Vagina (tissue), 2 donors: ENCODE measurements around the gene TMEM176A. TPM values are rescaled to one million over a fixed set of nuclear protein-coding genes. Genes with fewer than 3 reads are reported as not detected.

ENCODE experiments used
- DNase-seq, 2 donors: peaks; one replicate each; pipeline ENCODE4 v3.0.0-alpha.2; 2017; ENCODE audit errors: extremely low spot score in 2 of 2
- H3K27ac ChIP-seq: fragments of 200-600 bp; sonication (generic); one replicate; pipeline ENCODE4 v1.5.1; 2019
- H3K27me3 ChIP-seq: fragments of 200-600 bp; sonication (generic); one replicate; pipeline ENCODE4 v1.5.1; 2019
- H3K36me3 ChIP-seq, 2 donors: fragments of 200-600 bp; sonication (generic); one replicate each; pipeline ENCODE4 v1.5.1; 2017 to 2019
- H3K4me1 ChIP-seq: fragments of 200-600 bp; sonication (generic); one replicate; pipeline ENCODE4 v1.5.1; 2019
- H3K4me3 ChIP-seq, 2 donors: fragments of 200-600 bp; sonication (generic); 1 replicate in 1 of 2; 2 replicates in 1 of 2; pipeline ENCODE4 v1.5.1; 2016 to 2019
- H3K9me3 ChIP-seq: fragments of 200-600 bp; sonication (generic); one replicate; pipeline ENCODE4 v1.5.1; 2019
- CTCF ChIP-seq, 3 experiments: fragments of 450-650 bp in 2 of 3; fragments of 200-600 bp in 1 of 3; sonication (generic) in 1 of 3; IDR thresholded peaks; one replicate each; pipeline ENCODE4 v1.5.1; 2017 to 2019; ENCODE audit warnings: antibody characterized with exemption in 3 of 3, mild to moderate bottlenecking in 2 of 3, moderate library complexity in 2 of 3
- POLR2A ChIP-seq, 2 donors: fragments of 450-650 bp; IDR thresholded peaks; one replicate each; pipeline ENCODE4 v1.6.1; 2017; ENCODE audit warnings: antibody characterized with exemption in 2 of 2, mild to moderate bottlenecking in 2 of 2, moderate library complexity in 2 of 2
- POLR2AphosphoS5 ChIP-seq, 2 donors: sonication (generic); formaldehyde crosslinking; IDR thresholded peaks; one replicate each; pipeline ENCODE4 v1.9.0; 2017; ENCODE audit warnings: antibody characterized with exemption in 2 of 2, mild to moderate bottlenecking in 2 of 2, low read depth in 1 of 2; ENCODE audit not compliant: insufficient read depth in 1 of 2
- intact Hi-C: fragments of 100-400 bp; cut with DNase I; formaldehyde crosslinking; loops from one replicate; pipeline ENCODE4 v1.15.1; 2023
- total RNA-seq: library from RNA; depleted of rRNA; stranded (reverse); fragments of >200 nt; gene quantifications from one replicate; pipeline ENCODE4 v1.2.3, GENCODE V29; 2016

Gene TMEM176A
- total RNA-seq, 1 donor from 2014 or later: 43.7 TPM

GRCh38 chr7:150849204-150849775 lies 48.7 kb downstream of the TMEM176A start:
- no peak overlapping the region for H3K4me3 ChIP-seq
- peak; percentile 56 to 72 for DNase-seq
- TF ChIP-seq CTCF (IDR thresholded peaks at IDR 0.05) (no peak), POLR2AphosphoS5 (IDR thresholded peaks at IDR 0.05; ENCODE audit: insufficient read depth in 1 of 2, low read depth in 1 of 2) (no peak), POLR2A (IDR thresholded peaks at IDR 0.05) (no peak)
- peaks cover 15% of the 10 kb centered on the region for H3K4me1 ChIP-seq
- intact Hi-C loops: loop anchor here (5.0 kb wide), 1 partner anchor 497 kb away; no protein-coding TSS in a partner anchor
- no peak overlapping the region for H3K27ac ChIP-seq
- H3K27me3 ChIP-seq: no peaks in the 10 kb centered on the region
- H3K9me3 ChIP-seq: no peaks in the 10 kb centered on the region
- H3K36me3 ChIP-seq: no peaks in the 10 kb centered on the region

DNA sequence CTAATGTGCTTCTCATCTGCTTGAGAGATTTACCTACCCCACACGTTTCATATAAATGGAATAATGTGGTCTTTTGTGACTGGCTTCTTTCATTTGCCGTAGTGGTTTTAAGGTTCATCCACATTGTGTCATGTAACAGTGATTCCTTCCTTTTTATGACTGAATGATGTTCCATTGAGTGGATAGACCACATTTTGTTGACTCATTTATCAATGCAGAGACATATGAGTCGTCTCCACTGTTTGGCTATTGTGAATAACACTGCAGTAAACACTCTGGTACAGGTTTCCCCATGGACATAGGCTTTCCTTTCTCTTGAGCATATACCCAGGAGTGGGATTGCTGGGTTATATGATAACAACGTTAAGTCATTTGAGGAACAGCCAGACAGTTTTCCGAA lies 49.7 kb downstream of the TMEM176A start:
- Histone ChIP-seq H3K9me3 (no peaks in the 10 kb centered on the region), H3K4me3 (no peak overlapping the region), H3K27ac (no peak overlapping the region), H3K36me3 (no peaks in the 10 kb centered on the region), H3K27me3 (no peaks in the 10 kb centered on the region), H3K4me1 (peaks cover 15% of the 10 kb centered on the region)
- DNase-seq: no peak
- intact Hi-C loops: no loop called here
- no peak for TF ChIP-seq CTCF (IDR thresholded peaks at IDR 0.05)
- TF ChIP-seq POLR2AphosphoS5 (IDR thresholded peaks at IDR 0.05; ENCODE audit: insufficient read depth in 1 of 2, low read depth in 1 of 2): no peak
- no peak for TF ChIP-seq POLR2A (IDR thresholded peaks at IDR 0.05)

- DNase-seq: peak in 1 of 2 donors; percentile 27
- Histone ChIP-seq H3K4me1 (peaks cover 6% of the 10 kb centered on the region), H3K4me3 (no peak overlapping the region), H3K27ac (no peak overlapping the region), H3K9me3 (no peaks in the 10 kb centered on the region), H3K27me3 (no peaks in the 10 kb centered on the region), H3K36me3 (no peaks in the 10 kb centered on the region)
- TF ChIP-seq POLR2A (IDR thresholded peaks at IDR 0.05) (no peak), CTCF (IDR thresholded peaks at IDR 0.05) (no peak), POLR2AphosphoS5 (IDR thresholded peaks at IDR 0.05; ENCODE audit: insufficient read depth in 1 of 2, low read depth in 1 of 2) (no peak)
- intact Hi-C loops: no loop called here
Observed at GRCh38 chr7:150851492-150852370, 51.2 kb downstream of the TMEM176A start.

GRCh38 chr7:150852371-150852905 lies 51.9 kb downstream of the TMEM176A start, which contains the start of gene AOC1:
Gene AOC1 (plus strand): TSS chr7:150852517. CDS start chr7:150856471, 3,954 bp downstream.
- Histone ChIP-seq H3K4me1 (peaks cover 6% of the 10 kb centered on the region), H3K9me3 (no peaks in the 10 kb centered on the region), H3K4me3 (no peak within 1 kb of the TSS), H3K27me3 (no peaks in the 10 kb centered on the region), H3K27ac (no peak within 1 kb of the TSS), H3K36me3 (no peaks in the 10 kb centered on the region)
- no peak for TF ChIP-seq POLR2AphosphoS5 (IDR thresholded peaks at IDR 0.05; ENCODE audit: insufficient read depth in 1 of 2, low read depth in 1 of 2)
- TF ChIP-seq CTCF (IDR thresholded peaks at IDR 0.05): no peak
- TF ChIP-seq POLR2A (IDR thresholded peaks at IDR 0.05): no peak
- intact Hi-C loops: no loop called here
- DNase-seq: peak; percentile 80 to 87
